HepG2 (cell line): ENCODE data around the gene OPRL1. TPM values are rescaled to one million over a fixed set of nuclear protein-coding genes. Genes with fewer than 3 reads are reported as not detected.
A peak's percentile ranks its signal among the peaks of the same experiment; 100 is the strongest.

Experiments used
- AHDC1 ChIP-seq: sonication (generic); formaldehyde crosslinking; IDR thresholded peaks from 2 replicates; pipeline ENCODE4 v1.5.1; 2020; ENCODE audit warnings: mild to moderate bottlenecking, missing genetic modification reagents, borderline replicate concordance
- EED ChIP-seq: sonication (generic); formaldehyde crosslinking; IDR thresholded peaks from 2 replicates; pipeline ENCODE4 v1.5.0; 2020; ENCODE audit warnings: mild to moderate bottlenecking, missing genetic modification reagents
- HNF4A ChIP-seq: sonication (generic); formaldehyde crosslinking; IDR thresholded peaks from 2 replicates; pipeline ENCODE4 v1.4.0; 2020; ENCODE audit warnings: missing genetic modification reagents
- IRF2 ChIP-seq: IDR thresholded peaks from 2 replicates; pipeline ENCODE4 v1.6.1; 2018; ENCODE audit warnings: missing genetic modification reagents, missing compliant biosample characterization
- NFKB2 ChIP-seq: sonication (generic); formaldehyde crosslinking; IDR thresholded peaks from 2 replicates; pipeline ENCODE4 v1.4.0; 2020; ENCODE audit warnings: missing genetic modification reagents, borderline replicate concordance
- NR1H2 ChIP-seq: sonication (generic); formaldehyde crosslinking; IDR thresholded peaks from 2 replicates; pipeline ENCODE4 v1.8.1; 2022; ENCODE audit warnings: low read depth, missing genetic modification reagents, borderline replicate concordance
- NR2C2 ChIP-seq: sonication (generic); formaldehyde crosslinking; IDR thresholded peaks from 2 replicates; pipeline ENCODE4 v1.4.0; 2020; ENCODE audit warnings: missing genetic modification reagents, mild to moderate bottlenecking, moderate library complexity, borderline replicate concordance
- SP1 ChIP-seq, 2 experiments: fragments of 450-650 bp in 1 of 2; sonication (generic) in 1 of 2; formaldehyde crosslinking in 1 of 2; IDR thresholded peaks; 2 replicates each; pipeline versions ENCODE4 v1.4.0 to v1.6.1; 2016 to 2020; ENCODE audit warnings: missing genetic modification reagents in 1 of 2
- YY1 ChIP-seq: IDR thresholded peaks from 2 replicates; pipeline ENCODE4 v1.6.1; 2011; ENCODE audit warnings: low read length, low read depth, moderate library complexity, mild to moderate bottlenecking; ENCODE audit not compliant: insufficient read depth, insufficient replicate concordance
- ZFP41 ChIP-seq: sonication (generic); formaldehyde crosslinking; IDR thresholded peaks from 2 replicates; pipeline ENCODE4 v1.4.0; 2020; ENCODE audit warnings: mild to moderate bottlenecking, missing genetic modification reagents, borderline replicate concordance
- ZFYVE20 ChIP-seq: sonication (generic); formaldehyde crosslinking; IDR thresholded peaks from 2 replicates; pipeline ENCODE4 v1.8.0; 2023; ENCODE audit warnings: low read depth, mild to moderate bottlenecking, moderate library complexity, missing genetic modification reagents, borderline replicate concordance
- ZNF12 ChIP-seq: sonication (generic); formaldehyde crosslinking; IDR thresholded peaks from 2 replicates; pipeline ENCODE4 v1.5.0; 2020; ENCODE audit warnings: missing genetic modification reagents
- ZNF362 ChIP-seq: sonication (generic); formaldehyde crosslinking; IDR thresholded peaks from 2 replicates; pipeline ENCODE4 v1.4.0; 2020; ENCODE audit warnings: missing genetic modification reagents, mild to moderate bottlenecking, borderline replicate concordance
- ZNF513 ChIP-seq: sonication (generic); formaldehyde crosslinking; conservative IDR thresholded peaks from 2 replicates; pipeline ENCODE4 v1.5.0; 2020; ENCODE audit warnings: missing genetic modification reagents
- ZSCAN29 ChIP-seq: sonication (generic); formaldehyde crosslinking; conservative IDR thresholded peaks from 2 replicates; pipeline ENCODE4 v1.4.0; 2020; ENCODE audit warnings: mild to moderate bottlenecking, missing genetic modification reagents
- polyA plus RNA-seq, 8 experiments: library from polyadenylated mRNA; depleted of rRNA in 3 of 8; stranded (reverse) in 7 of 8; unstranded in 1 of 8; fragments of >200 nt; fragmentation: Illumina TruSeq in 4 of 8; extraction: Trizol in 4 of 8; gene quantifications; 2 replicates each; pipeline versions ENCODE4 v1.2.1 to v1.2.3, GENCODE V29; 2011 to 2016; ENCODE audit warnings: low read depth in 4 of 8, missing spikeins in 1 of 8, mixed read lengths in 1 of 8; ENCODE audit not compliant: insufficient read depth in 1 of 8
- total RNA-seq, 5 experiments: library from RNA; depleted of rRNA; stranded (reverse); fragments of >200 nt; fragmentation: Illumina TruSeq; extraction: Trizol; gene quantifications; 2 replicates each; pipeline ENCODE4 v1.2.3, GENCODE V29; 2016; ENCODE audit warnings: low read depth in 1 of 5

The OPRL1 gene
- total and polyA plus RNA-seq, 2 of the 13 experiments (the other 11 are each of a cell fraction or from before 2014, with no cell fraction given) = 0.35 to 0.71 TPM

DNA sequence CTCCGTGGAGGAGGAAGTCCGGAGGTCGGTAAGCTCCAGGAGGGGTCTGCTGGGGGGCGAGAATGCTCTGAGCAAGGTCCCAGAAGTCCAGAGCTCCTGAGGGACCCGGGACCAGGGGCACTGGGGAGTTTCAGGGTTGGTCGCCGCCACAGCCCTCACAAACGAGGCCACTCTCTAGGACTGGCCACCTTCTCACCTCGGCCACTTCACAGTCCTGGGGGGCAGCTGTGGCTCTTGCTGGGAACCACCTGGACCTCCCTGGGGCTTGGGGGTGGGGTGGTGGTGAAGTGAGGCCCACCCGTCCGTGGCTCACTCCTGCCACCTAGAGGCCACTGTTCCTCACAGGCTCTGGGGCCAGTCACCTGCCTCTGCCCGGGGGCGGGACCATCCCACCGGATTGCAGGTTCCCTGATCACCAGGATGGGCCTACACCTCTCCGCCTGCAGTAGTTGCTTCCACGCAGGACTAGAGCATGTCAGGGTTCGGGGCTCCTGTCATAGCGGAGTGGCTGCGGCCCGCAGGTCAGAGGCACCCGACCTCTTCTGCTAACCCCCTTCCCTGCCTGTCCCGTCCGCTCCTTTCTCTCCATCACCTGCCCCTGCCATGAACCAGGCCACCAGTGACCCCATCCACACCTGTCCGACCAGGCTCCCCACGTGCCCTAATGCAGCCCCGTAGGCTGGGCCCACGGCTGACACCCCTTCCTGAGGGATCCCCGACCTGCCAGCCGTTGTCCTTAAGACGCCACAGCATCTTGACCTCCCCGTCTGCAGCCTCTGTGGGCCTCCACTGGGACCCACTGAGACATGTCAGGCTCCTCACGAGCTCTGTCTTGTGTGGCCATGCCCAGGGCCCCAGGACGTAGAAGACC lies 22.0 kb upstream of the OPRL1 start (continued):
- TF ChIP-seq ZFYVE20 (CRISPR knock-in tag) (no peak), ZSCAN29 (CRISPR knock-in tag) (0 out of 2 replicates have a peak, but pooled peaks have one; percentile 79), NR1H2 (CRISPR knock-in tag) (0 out of 2 replicates have a peak, but pooled peaks have one; percentile 24), IRF2 (CRISPR knock-in tag) (peak; percentile 66), AHDC1 (CRISPR knock-in tag) (0 out of 2 replicates have a peak, but pooled peaks have one; percentile 19), ZNF513 (peak; percentile 93; the same call in 1 of the 2 replicates), ZNF362 (0 out of 2 replicates have a peak, but pooled peaks have one; percentile 41), HNF4A (peak; percentile 55; the same call in 1 of the 2 replicates), ZFP41 (CRISPR knock-in tag) (no peak; the same call in 1 of the 2 replicates), SP1 (IDR thresholded peaks at IDR 0.05) (no peak), SP1 (CRISPR knock-in tag; IDR thresholded peaks at IDR 0.05) (peak; percentile 83), EED (no peak), YY1 (peak; percentile 32), NFKB2 (CRISPR knock-in tag) (peak; percentile 88; the same call in 1 of the 2 replicates), ZNF12 (CRISPR knock-in tag) (peak; percentile 15; the same call in 1 of the 2 replicates), NR2C2 (CRISPR knock-in tag) (peak; percentile 62; the same call in 1 of the 2 replicates)
